Stimulated activated CD4-positive, alpha-beta T cell treated with anti-CD3 and anti-CD28 coated beads, Interleukin-1b, Interleukin-23, amount 100 ng/mL, for 4 hours (primary cell): Measurements from ENCODE around the gene AKAP12.
"Not testable (repeated sequence)": the region's sequence is repeated elsewhere in the genome, so short reads cannot be mapped to it uniquely, and the experiment has no call there.

Experiments
- DNase-seq, 2 donors: peaks; one replicate each; pipeline ENCODE4 v3.0.0-alpha.2; 2020; ENCODE audit warnings: low read depth in 2 of 2

The AKAP12 gene

GRCh38 chr6:151379933-151380847 lies 140.4 kb downstream of the AKAP12 start:
- DNase-seq, result no peak

GRCh38 chr6:151380848-151381205 lies 141.1 kb downstream of the AKAP12 start:
- DNase-seq, result no peak

- DNase-seq, result no peak
Observed at GRCh38 chr6:151381722-151382121, 142.0 kb downstream of the AKAP12 start.

- DNase-seq, result not testable (repeated sequence)
Observed at GRCh38 chr6:151382631-151383030, 142.9 kb downstream of the AKAP12 start.

GRCh38 chr6:151384151-151384550 lies 144.4 kb downstream of the AKAP12 start:
- DNase-seq, result no peak

- DNase-seq, result no peak
Observed at GRCh38 chr6:151385177-151385576, 145.4 kb downstream of the AKAP12 start.

- no peak for DNase-seq
Observed at GRCh38 chr6:151387175-151387970, 147.6 kb downstream of the AKAP12 start.

GRCh38 chr6:151388236-151388635 lies 148.5 kb downstream of the AKAP12 start:
- DNase-seq, result no peak

- no peak for DNase-seq
Observed at GRCh38 chr6:151388997-151389617, 149.3 kb downstream of the AKAP12 start.

GRCh38 chr6:151389618-151390275 lies 150.0 kb downstream of the AKAP12 start:
- peak in 1 of 2 donors; percentile 14 for DNase-seq

- DNase-seq, result peak; percentile 97 to 98
Observed at GRCh38 chr6:151390276-151390850, 150.6 kb downstream of the AKAP12 start.

- peak; percentile 75 to 78 for DNase-seq
Observed at GRCh38 chr6:151390851-151391470, 151.2 kb downstream of the AKAP12 start.

GRCh38 chr6:151391471-151392413 lies 152.0 kb downstream of the AKAP12 start, which contains the start of gene ZBTB2:
TSS of gene ZBTB2 (minus strand) at chr6:151391559. CDS start at chr6:151373637, 17,922 bp downstream.
- DNase-seq, result peak; percentile 39 to 49

- no peak for DNase-seq
Observed at GRCh38 chr6:151392427-151392826, 152.7 kb downstream of the AKAP12 start.

- no peak for DNase-seq
Observed at GRCh38 chr6:151393410-151393809, 153.6 kb downstream of the AKAP12 start.

GRCh38 chr6:151399679-151400078 lies 159.9 kb downstream of the AKAP12 start:
- DNase-seq, result no peak

GRCh38 chr6:151400473-151400872 lies 160.7 kb downstream of the AKAP12 start:
- no peak for DNase-seq

- no peak for DNase-seq
Observed at GRCh38 chr6:151402228-151402627, 162.5 kb downstream of the AKAP12 start.

GRCh38 chr6:151403919-151404308 lies 164.1 kb downstream of the AKAP12 start:
- no peak for DNase-seq
